HG03066 (cell line): Measurements from ENCODE around the gene SUFU.
"Not testable (repeated sequence)": the region's sequence is repeated elsewhere in the genome, so short reads cannot be mapped to it uniquely, and the experiment has no call there.

Experiments
- ATAC-seq: cut with Tn5 transposase; IDR thresholded peaks from one replicate; pipeline ENCODE4 v1.9.1; 2021; ENCODE audit warnings: low read depth; ENCODE audit not compliant: unreplicated experiment

SUFU gene

GRCh38 chr10:102503264-102504178 is at the start of gene SUFU:
TSS of gene SUFU (plus strand) at chr10:102503972. CDS start at chr10:102504153, 181 bp downstream.
- peak; percentile 45 for ATAC-seq

GRCh38 chr10:102454662-102455487 is 48.9 kb upstream of the SUFU start:
- ATAC-seq, result not testable (repeated sequence)

- no peak for ATAC-seq
Observed at GRCh38 chr10:102455893-102456471, 47.8 kb upstream of the SUFU start.

- no peak for ATAC-seq
Observed at GRCh38 chr10:102457591-102458150, 46.1 kb upstream of the SUFU start.

DNA sequence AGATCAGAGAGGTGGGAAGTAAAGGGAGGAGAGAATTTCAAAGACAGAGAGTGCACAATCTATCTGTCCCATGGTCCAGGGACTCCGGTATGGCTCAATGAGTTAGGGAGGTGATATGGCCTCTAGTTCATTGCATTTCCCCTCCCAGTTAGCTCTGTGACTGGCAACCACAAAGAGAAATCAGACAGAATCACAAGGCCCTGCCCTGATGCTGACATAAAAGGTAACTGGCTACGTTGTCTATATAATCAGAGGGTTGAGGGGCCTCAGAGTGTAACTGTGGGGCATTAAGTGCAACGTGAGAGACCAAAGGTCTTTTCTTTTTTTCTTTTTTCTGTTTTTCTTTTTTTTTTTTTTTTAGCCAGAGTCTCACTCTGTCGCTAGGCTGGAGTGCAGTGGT is 45.1 kb upstream of the SUFU start:
- no peak for ATAC-seq

DNA sequence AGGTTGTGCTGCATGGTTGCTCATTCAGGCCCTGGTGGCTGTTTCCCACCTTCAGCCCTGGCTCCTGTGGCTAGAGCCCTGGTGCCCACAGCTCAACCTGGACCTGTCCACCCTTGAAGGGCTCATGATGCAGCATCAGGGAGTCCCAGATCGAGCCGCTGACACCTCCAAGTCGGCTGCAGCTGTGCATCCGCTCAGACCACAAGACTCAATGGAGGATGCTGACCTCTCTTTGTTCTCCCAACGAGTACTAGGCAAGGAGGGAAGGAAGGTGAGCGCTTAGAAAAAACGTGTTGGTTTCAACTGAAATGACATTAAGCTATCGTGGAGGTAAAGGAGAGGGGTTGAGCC is 43.0 kb upstream of the SUFU start:
- ATAC-seq, result peak; percentile 10

- ATAC-seq, result peak; percentile 73
Observed at GRCh38 chr10:102461187-102462054, 42.4 kb upstream of the SUFU start.

- no peak for ATAC-seq
Observed at GRCh38 chr10:102462512-102463054, 41.2 kb upstream of the SUFU start.

GRCh38 chr10:102463983-102464382 is 39.8 kb upstream of the SUFU start:
- no peak for ATAC-seq

DNA sequence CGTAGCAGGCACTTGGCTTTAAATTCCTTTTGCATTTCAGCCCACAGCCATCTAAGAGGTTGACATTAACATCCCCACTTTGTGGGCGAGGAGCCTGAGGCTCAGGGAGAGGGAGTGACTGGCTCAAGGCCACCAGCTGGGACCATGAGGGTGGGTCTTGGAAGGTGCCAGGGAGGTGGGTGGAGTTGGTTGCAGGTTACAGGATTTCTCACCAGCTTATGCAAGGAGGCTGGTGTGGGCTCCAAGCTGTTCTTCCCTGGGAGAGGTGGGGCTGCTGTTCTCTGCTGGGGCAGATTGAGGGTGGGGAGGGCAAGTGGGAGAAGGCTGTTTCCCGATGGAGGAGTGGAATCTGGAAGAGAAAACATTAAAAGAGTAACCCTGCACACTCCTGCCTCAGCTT is 38.3 kb upstream of the SUFU start:
- ATAC-seq, result no peak

- no peak for ATAC-seq
Observed at GRCh38 chr10:102467318-102467717, 36.5 kb upstream of the SUFU start.

GRCh38 chr10:102467971-102468438 is 35.8 kb upstream of the SUFU start:
- no peak for ATAC-seq

GRCh38 chr10:102468683-102469082 is 35.1 kb upstream of the SUFU start:
- ATAC-seq, result no peak

DNA sequence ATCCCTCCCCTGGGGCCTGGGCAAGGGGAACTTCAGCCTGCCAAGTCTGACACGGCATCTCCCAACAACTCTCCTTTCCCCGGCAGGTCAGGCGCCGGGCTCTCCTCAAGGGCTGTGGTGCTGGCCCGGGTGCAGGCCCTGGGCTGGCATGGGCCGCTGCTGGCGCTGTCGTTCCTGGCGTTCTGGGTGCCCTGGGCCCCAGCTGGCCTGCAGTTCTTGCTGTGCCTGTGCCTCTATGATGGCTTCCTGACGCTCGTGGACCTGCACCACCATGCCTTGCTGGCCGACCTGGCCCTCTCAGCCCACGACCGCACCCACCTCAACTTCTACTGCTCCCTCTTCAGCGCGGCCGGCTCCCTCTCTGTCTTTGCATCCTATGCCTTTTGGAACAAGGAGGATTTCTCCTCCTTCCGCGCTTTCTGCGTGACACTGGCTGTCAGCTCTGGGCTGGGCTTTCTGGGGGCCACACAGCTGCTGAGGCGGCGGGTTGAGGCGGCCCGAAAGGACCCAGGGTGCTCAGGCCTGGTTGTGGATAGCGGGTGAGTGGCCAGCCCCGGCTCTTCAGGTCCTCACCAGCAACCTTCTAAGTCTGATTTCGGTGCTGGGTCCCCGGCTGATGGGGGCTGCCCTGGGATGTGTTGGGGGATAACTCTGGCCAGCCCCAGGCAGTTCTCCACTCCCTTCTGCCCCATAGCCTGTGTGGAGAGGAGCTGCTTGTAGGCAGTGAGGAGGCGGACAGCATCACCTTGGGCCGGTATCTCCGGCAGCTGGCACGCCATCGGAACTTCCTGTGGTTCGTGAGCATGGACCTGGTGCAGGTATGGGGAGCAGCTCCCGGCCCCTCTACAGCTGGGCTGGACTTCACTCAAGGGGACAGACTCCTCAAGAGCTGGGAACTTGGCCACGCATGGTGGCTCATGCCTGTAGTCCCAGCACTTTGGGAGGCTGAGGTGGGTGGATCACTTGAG is 32.9 kb upstream of the SUFU start:
- no peak for ATAC-seq

GRCh38 chr10:102473445-102474331 is 30.1 kb upstream of the SUFU start:
- ATAC-seq, result no peak

- ATAC-seq, result no peak
Observed at GRCh38 chr10:102475451-102476040, 28.2 kb upstream of the SUFU start.
